ENCODE data around the gene MRAP. TPM values are rescaled to one million over a fixed set of nuclear protein-coding genes. Genes with fewer than 3 reads are reported as not detected.

The MRAP gene
- total RNA-seq, 1 experiment from 2014 or later, result not detected

GRCh38 chr21:32253215-32253641 lies 45.4 kb upstream of the MRAP start:
- Histone ChIP-seq H3K9ac (ENCODE audit: low read length) (no peak overlapping the region), H2AFZ (ENCODE audit: low read depth, low read length, poor library complexity, severe bottlenecking) (no peak overlapping the region), H3K9me3 (ENCODE audit: control insufficient read depth in 1 of 2, insufficient read depth in 1 of 2, low read depth in 1 of 2, low read length in 2 of 2) (peaks cover 0 to 6% of the 10 kb centered on the region in 2 experiments; a peak in 1 of 4 replicates), H3K79me2 (ENCODE audit: insufficient read depth, low read length) (no peaks in the 10 kb centered on the region), H3K27ac (ENCODE audit: low read depth, low read length) (no peak overlapping the region), H3K36me3 (ENCODE audit: control insufficient read depth in 1 of 2, insufficient read depth in 2 of 2, low read length in 2 of 2) (no peaks in the 10 kb centered on the region), H3K9me2 (ENCODE audit: insufficient read depth) (no peaks in the 10 kb centered on the region), H3K4me2 (ENCODE audit: low read length) (no peak overlapping the region), H3K4me1 (ENCODE audit: control insufficient read depth in 1 of 2, insufficient read depth in 2 of 2, low read length in 2 of 2) (peaks cover 0 to 13% of the 10 kb centered on the region in 2 experiments; a peak in 3 of 4 replicates), H4K20me1 (ENCODE audit: insufficient read depth) (no peaks in the 10 kb centered on the region), H3K27me3 (ENCODE audit: insufficient read depth, low read length) (peaks cover 69% of the 10 kb centered on the region), H3K4me3 (replicated peaks in 1 of 2; ENCODE audit: low read depth in 1 of 2, low read length in 2 of 2) (no peak overlapping the region)
- ChIA-PET RAD21 (ENCODE audit: low non-redundant PET in 1 of 2, low total read pairs in 2 of 2, uncharacterized antibody in 2 of 2, unreplicated experiment in 2 of 2) (no interaction called here), CTCF (interaction anchor here (0.7 to 1.3 kb wide), 2 partner anchors 66 to 472 kb away, joined by 3 read pairs; no protein-coding TSS in a partner anchor), POLR2A (no interaction called here)
- ATAC-seq, result no peak
- intact Hi-C loops (cut with micrococcal nuclease), result no loop called here
- BruUV-seq (replicated peaks), result no TSS peak
- TF ChIP-seq POLR2A (IDR thresholded peaks at IDR 0.05; ENCODE audit: borderline replicate concordance, extremely low read depth, insufficient read depth, insufficient read length) (no peak), JUND (IDR thresholded peaks at IDR 0.05) (no peak), ELF1 (IDR thresholded peaks at IDR 0.05; ENCODE audit: borderline replicate concordance, low read depth) (no peak)
- no peak for DNase-seq (ENCODE audit: low read depth, low spot score)

GRCh38 chr21:32256251-32256650 lies 42.4 kb upstream of the MRAP start:
- CTCF ChIA-PET, result interaction anchor here (1.0 to 3.2 kb wide), 2 partner anchors 160 to 470 kb away, joined by 3 to 39 read pairs; no protein-coding TSS in a partner anchor
- Histone ChIP-seq H3K79me2 (ENCODE audit: insufficient read depth, low read length) (no peaks in the 10 kb centered on the region), H3K36me3 (ENCODE audit: control insufficient read depth in 1 of 2, insufficient read depth in 2 of 2, low read length in 2 of 2) (no peaks in the 10 kb centered on the region), H3K9me2 (ENCODE audit: insufficient read depth) (no peaks in the 10 kb centered on the region), H3K9me3 (ENCODE audit: control insufficient read depth in 1 of 2, insufficient read depth in 1 of 2, low read depth in 1 of 2, low read length in 2 of 2) (peaks cover 0 to 1% of the 10 kb centered on the region in 2 experiments; a peak in 1 of 4 replicates), H3K4me3 (replicated peaks in 1 of 2; ENCODE audit: low read depth in 1 of 2, low read length in 2 of 2) (no peak overlapping the region), H3K4me2 (ENCODE audit: low read length) (no peak overlapping the region), H3K27me3 (ENCODE audit: insufficient read depth, low read length) (peaks cover 40% of the 10 kb centered on the region), H4K20me1 (ENCODE audit: insufficient read depth) (no peaks in the 10 kb centered on the region), H2AFZ (ENCODE audit: low read depth, low read length, poor library complexity, severe bottlenecking) (no peak overlapping the region), H3K4me1 (ENCODE audit: control insufficient read depth in 1 of 2, insufficient read depth in 2 of 2, low read length in 2 of 2) (peaks cover 0 to 14% of the 10 kb centered on the region in 2 experiments; a peak in 3 of 4 replicates), H3K9ac (ENCODE audit: low read length) (no peak overlapping the region), H3K27ac (ENCODE audit: low read depth, low read length) (no peak overlapping the region)
- RAD21 ChIA-PET (ENCODE audit: low non-redundant PET in 1 of 2, low total read pairs in 2 of 2, uncharacterized antibody in 2 of 2, unreplicated experiment in 2 of 2), result no interaction called here
- POLR2A ChIA-PET, result no interaction called here
- TF ChIP-seq, protein P1, sequence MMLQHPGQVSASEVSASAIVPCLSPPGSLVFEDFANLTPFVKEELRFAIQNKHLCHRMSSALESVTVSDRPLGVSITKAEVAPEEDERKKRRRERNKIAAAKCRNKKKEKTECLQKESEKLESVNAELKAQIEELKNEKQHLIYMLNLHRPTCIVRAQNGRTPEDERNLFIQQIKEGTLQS (IDR thresholded peaks at IDR 0.05), result no peak
- TF ChIP-seq TCF7L2 (IDR thresholded peaks at IDR 0.05; ENCODE audit: borderline replicate concordance, extremely low read depth, insufficient read depth, insufficient read length) (no peak), ZBTB33 (IDR thresholded peaks at IDR 0.05; ENCODE audit: extremely low read depth, insufficient replicate concordance, low read length) (no peak)
- ATAC-seq (no peak), DNase-seq (ENCODE audit: low read depth, low spot score) (no peak)
- BruUV-seq (replicated peaks), result no TSS peak
- intact Hi-C loops (cut with micrococcal nuclease), result no loop called here

All from HCT116 (cell line).